ENCODE measurements around the gene PRKCQ.

PRKCQ gene

GRCh38 chr10:6456067-6456466, 124.0 kb downstream of the PRKCQ start:
- H3K9me2 ChIP-seq (replicated peaks; ENCODE audit: insufficient read depth, low read length), result no peaks in the 10 kb centered on the region
- H3K4me3 ChIP-seq (ENCODE audit: insufficient read depth, low read length, poor library complexity, severe bottlenecking), result no peak overlapping the region
- H3F3A ChIP-seq (ENCODE audit: insufficient read depth), result no peaks in the 10 kb centered on the region
- TF ChIP-seq, protein P1, sequence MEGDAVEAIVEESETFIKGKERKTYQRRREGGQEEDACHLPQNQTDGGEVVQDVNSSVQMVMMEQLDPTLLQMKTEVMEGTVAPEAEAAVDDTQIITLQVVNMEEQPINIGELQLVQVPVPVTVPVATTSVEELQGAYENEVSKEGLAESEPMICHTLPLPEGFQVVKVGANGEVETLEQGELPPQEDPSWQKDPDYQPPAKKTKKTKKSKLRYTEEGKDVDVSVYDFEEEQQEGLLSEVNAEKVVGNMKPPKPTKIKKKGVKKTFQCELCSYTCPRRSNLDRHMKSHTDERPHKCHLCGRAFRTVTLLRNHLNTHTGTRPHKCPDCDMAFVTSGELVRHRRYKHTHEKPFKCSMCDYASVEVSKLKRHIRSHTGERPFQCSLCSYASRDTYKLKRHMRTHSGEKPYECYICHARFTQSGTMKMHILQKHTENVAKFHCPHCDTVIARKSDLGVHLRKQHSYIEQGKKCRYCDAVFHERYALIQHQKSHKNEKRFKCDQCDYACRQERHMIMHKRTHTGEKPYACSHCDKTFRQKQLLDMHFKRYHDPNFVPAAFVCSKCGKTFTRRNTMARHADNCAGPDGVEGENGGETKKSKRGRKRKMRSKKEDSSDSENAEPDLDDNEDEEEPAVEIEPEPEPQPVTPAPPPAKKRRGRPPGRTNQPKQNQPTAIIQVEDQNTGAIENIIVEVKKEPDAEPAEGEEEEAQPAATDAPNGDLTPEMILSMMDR (IDR thresholded peaks at IDR 0.05; ENCODE audit: insufficient read depth, low read length, poor library complexity, severe bottlenecking), result no peak
- TF ChIP-seq EZH2phosphoT487 (conservative IDR thresholded peaks at IDR 0.05; ENCODE audit: low read length), result no peak
- no peaks in the 10 kb centered on the region for H3K9me3 ChIP-seq (ENCODE audit: insufficient read depth, low read length)
- no peaks in the 10 kb centered on the region for H3K27me3 ChIP-seq (ENCODE audit: low read length)
- no peak overlapping the region for H3K4me2 ChIP-seq (ENCODE audit: low read depth, low read length, poor library complexity, severe bottlenecking)
- no peaks in the 10 kb centered on the region for H3K36me3 ChIP-seq (ENCODE audit: low read length)
- no peaks in the 10 kb centered on the region for H3K79me2 ChIP-seq (ENCODE audit: insufficient read depth, low read length)
- no peak overlapping the region for H3K27ac ChIP-seq (ENCODE audit: low read depth, low read length)
- no peak overlapping the region for H3K9ac ChIP-seq (ENCODE audit: low read length)
- no peak overlapping the region for H2AFZ ChIP-seq (ENCODE audit: low read depth, low read length, severe bottlenecking)
- H4K20me1 ChIP-seq (ENCODE audit: low read depth, low read length), result no peaks in the 10 kb centered on the region

GRCh38 chr10:6455592-6455991, 124.5 kb downstream of the PRKCQ start:
- no peak overlapping the region for H3K4me2 ChIP-seq (ENCODE audit: low read depth, low read length, poor library complexity, severe bottlenecking)
- TF ChIP-seq EZH2phosphoT487 (conservative IDR thresholded peaks at IDR 0.05; ENCODE audit: low read length), result no peak
- TF ChIP-seq, protein P1 (IDR thresholded peaks at IDR 0.05; ENCODE audit: insufficient read depth, low read length, poor library complexity, severe bottlenecking), result no peak
- H3K4me3 ChIP-seq (ENCODE audit: insufficient read depth, low read length, poor library complexity, severe bottlenecking), result no peak overlapping the region
- no peak overlapping the region for H3K9ac ChIP-seq (ENCODE audit: low read length)
- no peak overlapping the region for H3K27ac ChIP-seq (ENCODE audit: low read depth, low read length)
- H3K9me3 ChIP-seq (ENCODE audit: insufficient read depth, low read length), result no peaks in the 10 kb centered on the region
- H2AFZ ChIP-seq (ENCODE audit: low read depth, low read length, severe bottlenecking), result no peak overlapping the region
- H3F3A ChIP-seq (ENCODE audit: insufficient read depth), result no peaks in the 10 kb centered on the region
- H3K79me2 ChIP-seq (ENCODE audit: insufficient read depth, low read length), result no peaks in the 10 kb centered on the region
- H3K36me3 ChIP-seq (ENCODE audit: low read length), result no peaks in the 10 kb centered on the region
- no peaks in the 10 kb centered on the region for H3K27me3 ChIP-seq (ENCODE audit: low read length)
- no peaks in the 10 kb centered on the region for H3K9me2 ChIP-seq (replicated peaks; ENCODE audit: insufficient read depth, low read length)
- no peaks in the 10 kb centered on the region for H4K20me1 ChIP-seq (ENCODE audit: low read depth, low read length)

DNA sequence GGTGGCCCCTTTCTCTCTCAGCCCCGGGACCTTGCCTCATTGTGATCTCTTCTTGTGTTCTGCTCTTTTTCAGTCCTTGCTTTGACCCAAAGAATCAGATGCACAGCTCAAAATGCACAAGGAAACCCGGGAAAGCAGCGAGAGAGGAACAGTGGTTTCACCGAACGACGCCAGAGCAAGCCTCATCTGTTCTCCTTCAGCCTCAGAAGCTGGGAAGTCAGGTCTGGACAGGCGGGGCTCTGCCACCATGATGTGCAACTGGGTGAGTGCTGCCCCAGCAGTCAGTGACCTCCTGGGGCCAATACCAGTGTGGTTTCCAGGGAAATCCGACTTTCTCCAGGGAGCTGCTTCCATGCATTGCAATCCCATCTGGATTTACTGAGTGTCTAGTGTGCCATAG, 133.4 kb downstream of the PRKCQ start:
- Histone ChIP-seq H3K27ac (ENCODE audit: low read depth, low read length) (no peak overlapping the region), H3K9me2 (replicated peaks; ENCODE audit: insufficient read depth, low read length) (no peaks in the 10 kb centered on the region), H3K4me2 (ENCODE audit: low read depth, low read length, poor library complexity, severe bottlenecking) (no peak overlapping the region), H3F3A (ENCODE audit: insufficient read depth) (no peaks in the 10 kb centered on the region), H3K79me2 (ENCODE audit: insufficient read depth, low read length) (no peaks in the 10 kb centered on the region), H2AFZ (ENCODE audit: low read depth, low read length, severe bottlenecking) (no peak overlapping the region), H3K9me3 (ENCODE audit: insufficient read depth, low read length) (no peaks in the 10 kb centered on the region), H3K4me3 (ENCODE audit: insufficient read depth, low read length, poor library complexity, severe bottlenecking) (no peak overlapping the region), H3K36me3 (ENCODE audit: low read length) (no peaks in the 10 kb centered on the region), H3K9ac (ENCODE audit: low read length) (no peak overlapping the region), H3K27me3 (ENCODE audit: low read length) (no peaks in the 10 kb centered on the region), H4K20me1 (ENCODE audit: low read depth, low read length) (no peaks in the 10 kb centered on the region)
- no peak for TF ChIP-seq EZH2phosphoT487 (conservative IDR thresholded peaks at IDR 0.05; ENCODE audit: low read length)
- TF ChIP-seq, protein P1 (IDR thresholded peaks at IDR 0.05; ENCODE audit: insufficient read depth, low read length, poor library complexity, severe bottlenecking), result no peak
